CD8-positive, alpha-beta memory T cell (primary cell): ENCODE measurements around the gene IFT27. TPM values are rescaled to one million over a fixed set of nuclear protein-coding genes. Genes with fewer than 3 reads are reported as not detected.
A peak's percentile ranks its signal among the peaks of the same experiment; 100 is the strongest.

Experiments used
- CTCF ChIA-PET: fragments of 350-600 bp; sonication (Branson Sonifier 250); formaldehyde crosslinking; loops from one replicate; lab custom pipeline; 2021; ENCODE audit warnings: antibody characterized with exemption; lab: Charles Lee
- POLR2A ChIA-PET: fragments of 350-600 bp; sonication (Branson Sonifier 250); formaldehyde crosslinking; loops from one replicate; lab custom pipeline; 2021; ENCODE audit warnings: antibody characterized with exemption; lab: Charles Lee
- DNase-seq, 5 donors: peaks; one replicate each; pipeline versions ENCODE4 v3.0.0 to v3.0.0-alpha.2; 2020 to 2022; ENCODE audit warnings: mixed read lengths in 1 of 5
- H3K27ac ChIP-seq: one replicate; pipeline ENCODE4 v1.7.0; 2013; ENCODE audit warnings: low read depth, mild to moderate bottlenecking, low read length, moderate library complexity
- H3K27me3 ChIP-seq: 2 replicates; pipeline ENCODE4 v1.7.0; 2013; ENCODE audit warnings: low read length, mild to moderate bottlenecking; ENCODE audit not compliant: insufficient read depth, poor library complexity, severe bottlenecking
- H3K36me3 ChIP-seq: 2 replicates; pipeline ENCODE4 v1.7.0; 2013; ENCODE audit warnings: mild to moderate bottlenecking, low read length, moderate library complexity; ENCODE audit not compliant: insufficient read depth
- H3K4me1 ChIP-seq: 2 replicates; pipeline ENCODE4 v1.7.0; 2013; ENCODE audit warnings: mild to moderate bottlenecking, low read length, moderate library complexity; ENCODE audit not compliant: insufficient read depth
- H3K4me3 ChIP-seq: 2 replicates; pipeline ENCODE4 v1.7.0; 2013; ENCODE audit warnings: mild to moderate bottlenecking, low read length
- H3K9me3 ChIP-seq: 2 replicates; pipeline ENCODE4 v1.7.0; 2013; ENCODE audit warnings: mild to moderate bottlenecking, low read length
- H3K27ac Mint-ChIP-seq, 8 donors: one replicate each; pipeline ENCODE4 v1.8.0; 2020 to 2021; ENCODE audit warnings: mixed read lengths in 8 of 8, mild to moderate bottlenecking in 6 of 8, inconsistent platforms in 3 of 8, moderate library complexity in 3 of 8
- H3K27me3 Mint-ChIP-seq, 2 donors: one replicate each; pipeline ENCODE4 v1.8.0; 2020 to 2021; ENCODE audit warnings: mixed read lengths in 2 of 2, mild to moderate bottlenecking in 1 of 2, moderate library complexity in 1 of 2
- H3K36me3 Mint-ChIP-seq, 3 donors: one replicate each; pipeline ENCODE4 v1.8.0; 2020 to 2021; ENCODE audit warnings: mixed read lengths in 3 of 3, inconsistent platforms in 1 of 3, mild to moderate bottlenecking in 1 of 3
- H3K4me1 Mint-ChIP-seq, 3 donors: one replicate each; pipeline ENCODE4 v1.8.0; 2020 to 2021; ENCODE audit warnings: mixed read lengths in 3 of 3, inconsistent platforms in 1 of 3, mild to moderate bottlenecking in 1 of 3
- H3K4me3 Mint-ChIP-seq, 7 donors: one replicate each; pipeline ENCODE4 v1.8.0; 2020 to 2021; ENCODE audit warnings: mixed read lengths in 7 of 7, mild to moderate bottlenecking in 6 of 7, moderate library complexity in 4 of 7, inconsistent platforms in 2 of 7
- H3K9me3 Mint-ChIP-seq, 5 donors: one replicate each; pipeline ENCODE4 v1.8.0; 2020 to 2022; ENCODE audit warnings: mixed read lengths in 5 of 5, mild to moderate bottlenecking in 3 of 5, moderate library complexity in 2 of 5, inconsistent platforms in 1 of 5
- polyA plus RNA-seq: library from polyadenylated mRNA; unstranded; fragments of 300-500 nt; fragmentation: Illumina TruSeq; gene quantifications from one replicate; pipeline ENCODE4 v1.2.3, GENCODE V29; 2021
- total RNA-seq, 2 experiments: library from RNA; stranded (reverse); gene quantifications; one replicate each; pipeline ENCODE4 v1.2.3, GENCODE V29; 2021

The IFT27 gene
- total and polyA plus RNA-seq, 3 experiments from 2014 or later, result 9.7 to 26.5 (median 24.9) TPM

DNA sequence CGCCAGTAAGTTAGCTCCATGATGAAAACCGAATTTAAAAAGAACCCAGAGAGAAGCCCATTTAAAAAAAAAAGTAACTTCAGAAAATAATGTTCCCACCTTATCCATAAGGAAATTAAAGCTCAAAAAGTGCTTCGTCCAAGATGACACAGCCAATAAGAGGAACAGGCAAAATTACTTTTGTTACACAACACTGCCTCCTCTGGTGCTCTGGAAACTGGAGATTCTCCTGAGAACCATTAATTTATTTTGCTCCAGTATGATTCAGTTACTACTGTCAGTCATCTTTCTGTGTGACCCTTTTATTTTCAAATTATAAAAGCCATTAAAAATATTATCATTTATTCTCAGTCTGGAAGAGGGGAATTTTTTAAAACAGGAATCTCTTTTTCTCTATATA, 2.0 kb downstream of the IFT27 start:
- Mint-ChIP-seq H3K27ac (peak overlapping the region in 1 of 8 donors; percentile 38), H3K4me1 (peaks cover 18 to 34% (median 21%) of the 10 kb centered on the region in 3 donors), H3K27me3 (peaks cover 0 to 3% of the 10 kb centered on the region in 2 donors), H3K36me3 (peaks cover 5 to 17% (median 11%) of the 10 kb centered on the region in 3 donors), H3K4me3 (peak overlapping the region in 2 of 7 donors; percentile 44 to 55), H3K9me3 (no peaks in the 10 kb centered on the region)
- DNase-seq, result no peak
- Histone ChIP-seq H3K27me3 (no peaks in the 10 kb centered on the region), H3K36me3 (no peaks in the 10 kb centered on the region), H3K27ac (no peak overlapping the region), H3K9me3 (no peaks in the 10 kb centered on the region), H3K4me3 (no peak overlapping the region), H3K4me1 (peaks cover 16% of the 10 kb centered on the region)
- ChIA-PET POLR2A (no interaction called here), CTCF (interaction anchor here (0.9 to 1.0 kb wide), 3 partner anchors 9 to 204 kb away, joined by 3 to 4 read pairs (median 4); no protein-coding TSS in a partner anchor)

DNA sequence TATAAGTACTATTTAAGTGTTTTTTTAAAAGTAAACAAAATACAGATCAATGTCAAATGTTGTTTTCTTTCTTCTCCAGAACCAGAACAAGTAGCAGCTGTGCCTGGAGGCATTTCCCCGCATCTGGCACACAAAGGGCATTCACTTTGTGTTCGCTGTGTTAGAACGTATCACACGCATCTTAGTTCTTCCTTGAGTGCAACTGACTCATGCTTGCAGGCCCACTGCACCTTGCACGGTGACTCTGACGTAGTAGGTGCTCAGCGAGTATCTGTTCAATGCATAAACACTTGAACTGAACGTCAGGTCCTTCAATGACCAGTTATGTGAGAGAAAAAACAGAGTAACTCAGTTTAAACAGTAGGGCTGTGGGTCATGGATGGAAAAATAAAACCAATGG, 3.5 kb downstream of the IFT27 start:
- POLR2A ChIA-PET, result no interaction called here
- H3K36me3 ChIP-seq, result no peaks in the 10 kb centered on the region
- H3K27me3 ChIP-seq, result no peaks in the 10 kb centered on the region
- Mint-ChIP-seq H3K4me3 (no peak overlapping the region), H3K27ac (no peak overlapping the region), H3K9me3 (no peaks in the 10 kb centered on the region), H3K4me1 (peaks cover 14 to 29% (median 21%) of the 10 kb centered on the region in 3 donors), H3K27me3 (peaks cover 0 to 3% of the 10 kb centered on the region in 2 donors), H3K36me3 (peaks cover 5 to 18% (median 13%) of the 10 kb centered on the region in 3 donors)
- no peaks in the 10 kb centered on the region for H3K9me3 ChIP-seq
- peaks cover 16% of the 10 kb centered on the region for H3K4me1 ChIP-seq
- H3K4me3 ChIP-seq, result no peak overlapping the region
- DNase-seq, result no peak
- no peak overlapping the region for H3K27ac ChIP-seq
- CTCF ChIA-PET, result no interaction called here

DNA sequence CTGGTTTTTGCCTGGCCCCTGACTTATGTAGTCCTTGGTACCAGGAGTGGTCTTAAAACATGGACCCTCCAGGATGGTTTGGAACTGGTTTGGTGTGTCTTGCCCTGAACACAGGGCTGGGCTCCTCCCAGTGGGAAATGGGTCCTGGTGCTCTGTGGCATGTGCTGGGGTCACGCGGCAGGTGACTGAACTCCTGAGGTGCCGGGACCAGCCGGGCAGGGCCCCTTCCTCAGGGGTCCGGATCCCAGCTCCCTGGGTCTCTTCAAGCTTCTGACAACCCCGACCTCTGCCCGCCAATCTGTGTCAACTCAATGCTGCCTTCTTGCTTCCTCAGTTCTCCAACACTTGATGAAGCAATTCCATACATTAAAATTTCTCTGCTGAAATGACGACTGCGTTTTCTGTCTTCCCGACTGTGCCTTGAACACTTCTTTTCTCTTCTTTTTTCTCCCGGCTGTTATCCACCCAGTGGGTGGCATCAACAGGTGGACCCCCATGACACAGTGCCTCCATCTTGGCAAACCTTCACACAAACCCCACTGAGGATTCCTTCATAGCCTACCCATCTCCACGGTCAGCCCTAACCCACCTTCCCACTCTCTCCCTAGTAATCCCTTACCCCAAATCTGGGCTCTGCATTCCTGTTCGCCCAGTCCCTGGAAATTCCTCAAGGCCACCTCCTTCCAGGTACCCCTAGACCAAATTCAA, 4.4 kb downstream of the IFT27 start:
- no peaks in the 10 kb centered on the region for H3K9me3 ChIP-seq
- Mint-ChIP-seq H3K27me3 (peaks cover 0 to 3% of the 10 kb centered on the region in 2 donors), H3K27ac (peak overlapping the region in 2 of 8 donors; percentile 19 to 47), H3K9me3 (no peaks in the 10 kb centered on the region), H3K4me1 (peaks cover 9 to 22% (median 15%) of the 10 kb centered on the region in 3 donors), H3K4me3 (no peak overlapping the region), H3K36me3 (peaks cover 5 to 26% (median 15%) of the 10 kb centered on the region in 3 donors)
- ChIA-PET POLR2A (no interaction called here), CTCF (interaction anchor here (0.9 to 1.3 kb wide), 2 partner anchors 14 to 85 kb away, joined by 3 read pairs; no protein-coding TSS in a partner anchor)
- no peak overlapping the region for H3K4me3 ChIP-seq
- H3K27ac ChIP-seq, result no peak overlapping the region
- peaks cover 7% of the 10 kb centered on the region for H3K4me1 ChIP-seq
- no peak for DNase-seq
- no peaks in the 10 kb centered on the region for H3K27me3 ChIP-seq
- no peaks in the 10 kb centered on the region for H3K36me3 ChIP-seq

DNA sequence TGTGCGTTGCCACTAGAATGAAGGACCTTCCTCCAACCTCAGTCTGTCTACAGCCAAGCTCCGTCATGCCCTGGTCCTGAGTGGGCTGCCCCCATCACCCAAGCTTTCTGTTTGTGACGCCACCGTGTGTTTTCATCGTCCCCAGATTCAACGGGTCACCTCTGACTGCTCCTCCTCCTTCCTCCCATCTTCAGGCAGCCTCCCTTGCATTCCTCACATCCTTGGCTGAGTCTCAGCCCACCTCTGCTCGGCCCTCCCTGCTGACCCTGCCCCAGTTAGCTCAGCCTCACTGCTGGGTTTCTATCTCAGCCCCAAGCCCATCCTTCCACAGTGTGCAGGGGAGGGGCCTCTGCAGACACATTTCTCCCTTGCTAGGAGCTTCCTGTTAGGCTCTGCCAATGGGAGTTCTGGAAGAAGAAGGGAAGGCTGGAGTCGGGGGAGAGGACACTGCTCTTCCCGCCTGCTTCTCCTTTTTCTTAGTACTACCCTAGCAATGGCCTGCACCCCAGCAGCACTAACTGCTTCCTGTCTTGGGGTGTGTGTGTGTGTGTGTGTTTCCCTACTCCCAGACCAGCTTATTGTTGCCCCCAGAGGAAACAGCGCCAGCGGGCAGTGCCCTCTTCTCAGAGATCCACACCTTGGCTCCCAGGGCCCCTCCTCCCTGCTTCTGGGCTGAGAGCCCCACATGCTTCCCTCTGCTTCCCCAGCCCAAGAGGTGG, 5.2 kb downstream of the IFT27 start:
- H3K4me1 ChIP-seq, result peaks cover 6% of the 10 kb centered on the region
- ChIA-PET CTCF (interaction anchor here (0.9 to 1.3 kb wide), 2 partner anchors 14 to 86 kb away, joined by 3 read pairs; no protein-coding TSS in a partner anchor), POLR2A (no interaction called here)
- H3K4me3 ChIP-seq, result no peak overlapping the region
- peaks cover 6 to 19% (median 12%) of the 10 kb centered on the region in 3 donors for H3K4me1 Mint-ChIP-seq
- DNase-seq, result no peak
- no peaks in the 10 kb centered on the region for H3K27me3 ChIP-seq
- H3K36me3 Mint-ChIP-seq, result peaks cover 5 to 29% (median 15%) of the 10 kb centered on the region in 3 donors
- H3K9me3 Mint-ChIP-seq, result no peaks in the 10 kb centered on the region
- no peaks in the 10 kb centered on the region for H3K9me3 ChIP-seq
- H3K27ac ChIP-seq, result no peak overlapping the region
- H3K36me3 ChIP-seq, result no peaks in the 10 kb centered on the region
- H3K4me3 Mint-ChIP-seq, result no peak overlapping the region
- H3K27me3 Mint-ChIP-seq, result peaks cover 0 to 3% of the 10 kb centered on the region in 2 donors
- no peak overlapping the region for H3K27ac Mint-ChIP-seq

DNA sequence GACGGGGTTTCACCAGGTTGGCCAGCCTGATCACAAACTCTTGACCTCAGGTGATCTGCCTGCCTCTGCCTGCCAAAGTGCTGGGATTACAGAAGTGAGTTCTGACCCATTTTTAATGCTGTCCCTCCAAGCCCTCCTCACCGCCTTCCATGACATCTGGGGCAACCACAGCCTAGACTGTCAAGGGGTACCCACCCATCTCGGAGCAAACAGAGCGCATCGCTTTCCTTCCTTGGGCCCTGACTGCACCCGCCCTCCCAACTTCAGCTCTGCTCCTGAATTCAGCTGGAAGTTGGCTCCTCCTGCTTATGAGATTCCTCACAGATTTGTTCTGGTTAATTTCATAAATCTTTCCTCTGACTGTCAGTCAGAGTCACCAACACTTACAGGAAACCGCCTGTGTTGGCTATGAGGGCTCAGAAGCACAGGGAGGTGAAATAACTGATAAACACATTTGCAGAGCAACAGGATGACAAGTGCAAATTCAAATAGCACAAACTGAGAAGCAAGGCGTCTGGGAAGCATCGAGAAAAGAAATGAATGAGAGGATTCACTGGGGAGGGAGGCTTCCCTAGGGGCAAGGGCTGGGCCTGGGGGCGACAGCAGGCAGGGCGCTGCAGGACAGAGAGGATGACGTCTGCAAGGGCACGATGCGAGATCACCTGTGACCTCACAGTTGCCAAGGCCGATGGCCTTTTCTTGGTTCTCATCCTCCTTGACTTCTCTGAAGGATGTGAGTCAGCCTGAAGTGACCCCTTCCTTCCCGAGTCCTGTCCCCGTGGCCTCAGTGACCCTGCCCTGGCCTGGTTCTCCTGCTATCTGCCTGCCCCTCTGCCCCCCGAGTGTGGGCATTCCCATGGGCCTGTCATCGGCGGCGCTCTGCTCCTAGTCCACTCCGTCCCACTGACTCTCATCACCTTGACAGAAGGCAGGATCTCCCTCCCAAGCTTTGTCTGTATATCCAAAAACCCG, 6.1 kb downstream of the IFT27 start:
- no peak overlapping the region for H3K27ac Mint-ChIP-seq
- H3K9me3 ChIP-seq, result no peaks in the 10 kb centered on the region
- peaks cover 0 to 3% of the 10 kb centered on the region in 2 donors for H3K27me3 Mint-ChIP-seq

DNA sequence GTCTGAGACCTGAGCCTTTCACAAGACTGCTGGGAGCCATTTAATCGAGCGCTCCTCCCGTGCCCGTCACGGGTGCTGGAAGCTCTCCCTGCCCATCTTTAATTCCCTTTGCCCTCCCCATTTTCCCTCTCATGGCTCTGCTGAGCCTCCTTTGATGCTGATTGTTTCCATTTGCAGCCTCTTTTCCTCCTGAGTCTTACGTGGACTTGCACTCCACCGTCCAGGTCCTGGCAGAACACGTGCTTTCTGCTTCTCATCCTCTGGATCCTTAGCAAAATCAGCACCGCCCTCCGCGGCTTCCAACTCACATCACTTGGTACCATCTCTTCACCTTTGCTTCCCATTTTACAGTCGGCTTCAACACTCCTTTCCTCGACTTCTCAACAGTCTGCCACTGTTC, 7.3 kb downstream of the IFT27 start:
- Mint-ChIP-seq H3K4me3 (no peak overlapping the region), H3K27me3 (peaks cover 0 to 3% of the 10 kb centered on the region in 2 donors), H3K27ac (peak overlapping the region in 1 of 8 donors; percentile 11), H3K36me3 (peaks cover 5 to 37% (median 15%) of the 10 kb centered on the region in 3 donors), H3K9me3 (no peaks in the 10 kb centered on the region), H3K4me1 (peaks cover 0 to 12% (median 3%) of the 10 kb centered on the region in 3 donors)
- ChIA-PET CTCF (interaction anchor here (1.3 kb wide), 1 partner anchor 11 kb away, joined by 7 read pairs; no protein-coding TSS in a partner anchor), POLR2A (no interaction called here)
- Histone ChIP-seq H3K9me3 (no peaks in the 10 kb centered on the region), H3K27ac (no peak overlapping the region), H3K4me1 (no peaks in the 10 kb centered on the region), H3K4me3 (no peak overlapping the region), H3K36me3 (no peaks in the 10 kb centered on the region), H3K27me3 (no peaks in the 10 kb centered on the region)
- no peak for DNase-seq

More for the DNA sequence above, 6.1 kb downstream of the IFT27 start:
- Mint-ChIP-seq H3K36me3 (peaks cover 5 to 29% (median 15%) of the 10 kb centered on the region in 3 donors), H3K4me3 (peak overlapping the region in 1 of 7 donors; percentile 24), H3K9me3 (no peaks in the 10 kb centered on the region), H3K4me1 (peaks cover 0 to 12% (median 5%) of the 10 kb centered on the region in 3 donors)
- H3K4me3 ChIP-seq, result no peak overlapping the region
- H3K4me1 ChIP-seq, result no peaks in the 10 kb centered on the region
- ChIA-PET POLR2A (no interaction called here), CTCF (interaction anchor here (1.3 kb wide), 2 partner anchors 12 to 13 kb away, joined by 3 to 7 read pairs; no protein-coding TSS in a partner anchor)
- H3K36me3 ChIP-seq, result no peaks in the 10 kb centered on the region
- no peak overlapping the region for H3K27ac ChIP-seq
- H3K27me3 ChIP-seq, result no peaks in the 10 kb centered on the region
- no peak for DNase-seq

DNA sequence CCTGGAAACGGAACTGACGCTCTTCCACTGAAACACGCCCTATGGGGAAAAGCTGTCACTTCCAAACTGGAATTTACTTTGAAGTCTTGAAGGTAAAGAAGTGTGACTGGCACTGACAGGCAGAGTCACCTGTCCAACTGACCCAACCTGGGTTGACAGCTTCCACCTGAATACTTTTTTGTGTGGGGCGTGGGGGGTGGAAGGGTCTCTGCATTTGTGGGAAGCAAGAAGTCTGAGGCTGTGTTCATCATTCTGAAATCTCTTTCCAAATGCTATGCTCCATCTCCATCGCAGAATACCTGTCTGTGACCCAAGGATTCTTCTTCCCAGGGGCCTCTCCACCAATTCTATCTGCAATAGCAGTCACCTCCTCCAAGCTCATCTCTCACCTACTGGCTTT, 7.8 kb downstream of the IFT27 start:
- peaks cover 0 to 12% (median 3%) of the 10 kb centered on the region in 3 donors for H3K4me1 Mint-ChIP-seq
- no peaks in the 10 kb centered on the region for H3K9me3 Mint-ChIP-seq
- no peak overlapping the region for H3K4me3 Mint-ChIP-seq
- H3K27me3 ChIP-seq, result no peaks in the 10 kb centered on the region
- H3K4me3 ChIP-seq, result no peak overlapping the region
- H3K36me3 Mint-ChIP-seq, result peaks cover 5 to 41% (median 15%) of the 10 kb centered on the region in 3 donors
- H3K9me3 ChIP-seq, result no peaks in the 10 kb centered on the region
- ChIA-PET CTCF (interaction anchor here (0.9 kb wide), 1 partner anchor 10 kb away, joined by 3 read pairs; no protein-coding TSS in a partner anchor), POLR2A (no interaction called here)
- peaks cover 0 to 3% of the 10 kb centered on the region in 2 donors for H3K27me3 Mint-ChIP-seq
- no peak for DNase-seq
- H3K36me3 ChIP-seq, result no peaks in the 10 kb centered on the region
- no peak overlapping the region for H3K27ac ChIP-seq
- no peaks in the 10 kb centered on the region for H3K4me1 ChIP-seq
- no peak overlapping the region for H3K27ac Mint-ChIP-seq
